Esophagus squamous epithelium (tissue), 4 donors: Measurements from ENCODE around the gene HMCN2.

Experiments used
- CTCF ChIP-seq, 6 experiments: fragments of 450-650 bp in 4 of 6; fragments of 200-600 bp in 2 of 6; sonication (generic) in 2 of 6; IDR thresholded peaks; one replicate each; pipeline ENCODE4 v1.5.1; 2016 to 2019; ENCODE audit warnings: antibody characterized with exemption in 6 of 6, mild to moderate bottlenecking in 4 of 6, moderate library complexity in 4 of 6
- POLR2A ChIP-seq, 4 donors: fragments of 450-650 bp; IDR thresholded peaks; one replicate each; pipeline ENCODE4 v1.6.1; 2017; ENCODE audit warnings: antibody characterized with exemption in 4 of 4, mild to moderate bottlenecking in 4 of 4, moderate library complexity in 3 of 4

GRCh38 chr9:130352586-130353285 is 87.2 kb downstream of the HMCN2 start:
- TF ChIP-seq CTCF (IDR thresholded peaks at IDR 0.05) (no peak), POLR2A (IDR thresholded peaks at IDR 0.05) (no peak)
